HCT116 (cell line): ENCODE measurements around the gene MSH3. TPM values are rescaled to one million over a fixed set of nuclear protein-coding genes. Genes with fewer than 3 reads are reported as not detected.
"Not testable (repeated sequence)": the region's sequence is repeated elsewhere in the genome, so short reads cannot be mapped to it uniquely, and the experiment has no call there.

Experiments
- ATAC-seq: fragments of 200-7000 bp; cut with Tn5 transposase; 2 replicates; pipeline ENCODE4 v1.9.1; 2020; ENCODE audit warnings: mild to moderate bottlenecking, moderate library complexity
- BruUV-seq: library from RNA; stranded (reverse); fragments of 400-500 nt; replicated peaks from 2 replicates; lab custom pipeline; 2021; lab: Mats Ljungman, UMichigan
- CTCF ChIA-PET: fragments of 300-600 bp; sonication (Branson Sonifier 250); formaldehyde crosslinking; loops from one replicate; lab custom pipeline; 2021; ENCODE audit warnings: antibody characterized with exemption; lab: Charles Lee
- POLR2A ChIA-PET: fragments of 300-600, 350-600 bp; sonication (Branson Sonifier 250); formaldehyde crosslinking; loops from one replicate; lab custom pipeline; 2021; ENCODE audit warnings: antibody characterized with exemption; lab: Charles Lee
- RAD21 ChIA-PET, 2 experiments: fragments of 300-600 bp; sonication (Branson Sonifier 250); formaldehyde crosslinking; loops; one replicate each; lab custom pipeline; 2023; ENCODE audit warnings: low total read pairs in 2 of 2; ENCODE audit not compliant: uncharacterized antibody in 2 of 2, unreplicated experiment in 2 of 2, low non-redundant PET in 1 of 2; lab: Charles Lee
- DNase-seq: peaks from one replicate; pipeline ENCODE4 v3.0.0-alpha.2; 2010; ENCODE audit warnings: low read depth, low spot score
- H2AFZ ChIP-seq: fragments of 200-600 bp; shearing (Covaris generic), sonication (generic); 2 replicates; pipeline ENCODE4 v1.6.1; 2017; ENCODE audit warnings: low read depth, mixed run types, mixed read lengths, antibody characterized with exemption, low read length; ENCODE audit not compliant: poor library complexity, severe bottlenecking
- H3K27ac ChIP-seq: 2 replicates; pipeline ENCODE4 v1.5.1; 2012; ENCODE audit warnings: low read depth, low read length
- H3K27me3 ChIP-seq: fragments of 200-600 bp; sonication (generic); 2 replicates; pipeline ENCODE4 v1.6.1; 2016; ENCODE audit warnings: mixed run types, low read length, mixed read lengths; ENCODE audit not compliant: insufficient read depth
- H3K36me3 ChIP-seq, 2 experiments: fragments of 200-500 bp in 1 of 2; fragments of 200-600 bp in 1 of 2; sonication (Bioruptor generic) in 1 of 2; sonication (generic) in 1 of 2; 2 replicates each; pipeline versions ENCODE4 v1.5.1 to v1.6.1; 2014 to 2016; ENCODE audit warnings: low read length in 2 of 2, inconsistent platforms in 1 of 2, mixed read lengths in 1 of 2, mixed run types in 1 of 2; ENCODE audit not compliant: insufficient read depth in 2 of 2, control insufficient read depth in 1 of 2
- H3K4me1 ChIP-seq, 2 experiments: fragments of 200-600 bp in 1 of 2; sonication (generic) in 1 of 2; 2 replicates each; pipeline versions ENCODE4 v1.5.1 to v1.6.1; 2012 to 2017; ENCODE audit warnings: low read length in 2 of 2, inconsistent platforms in 1 of 2, mild to moderate bottlenecking in 1 of 2, mixed read lengths in 1 of 2, mixed run types in 1 of 2, moderate library complexity in 1 of 2; ENCODE audit not compliant: insufficient read depth in 2 of 2, control insufficient read depth in 1 of 2
- H3K4me2 ChIP-seq: fragments of 200-600 bp; sonication (generic); 2 replicates; pipeline ENCODE4 v1.6.1; 2017; ENCODE audit warnings: mixed run types, low read length, mixed read lengths
- H3K4me3 ChIP-seq, 2 experiments: fragments of 200-600 bp in 1 of 2; sonication (generic) in 1 of 2; replicated peaks in 1 of 2; 2 replicates each; pipeline ENCODE4 v1.5.1; 2011 to 2016; ENCODE audit warnings: low read length in 2 of 2, control low read depth in 1 of 2, low read depth in 1 of 2, mild to moderate bottlenecking in 1 of 2, mixed read lengths in 1 of 2, mixed run types in 1 of 2
- H3K79me2 ChIP-seq: fragments of 200-600 bp; sonication (generic); 2 replicates; pipeline ENCODE4 v1.6.1; 2017; ENCODE audit warnings: mild to moderate bottlenecking, mixed run types, low read length, moderate library complexity, mixed read lengths; ENCODE audit not compliant: insufficient read depth
- H3K9ac ChIP-seq: fragments of 200-600 bp; sonication (generic); 2 replicates; pipeline ENCODE4 v1.6.1; 2016; ENCODE audit warnings: low read length, mixed read lengths
- H3K9me2 ChIP-seq: fragments of 200-600 bp; sonication (generic), shearing (Covaris generic); 2 replicates; pipeline ENCODE4 v1.6.1; 2017; ENCODE audit warnings: mixed run types, mild to moderate bottlenecking, moderate library complexity; ENCODE audit not compliant: insufficient read depth
- H3K9me3 ChIP-seq, 2 experiments: fragments of 200-500 bp in 1 of 2; fragments of 200-600 bp in 1 of 2; sonication (Bioruptor generic) in 1 of 2; sonication (generic) in 1 of 2; 2 replicates each; pipeline ENCODE4 v1.6.1; 2014 to 2017; ENCODE audit warnings: low read length in 2 of 2, mixed read lengths in 2 of 2, inconsistent platforms in 1 of 2, low read depth in 1 of 2, mild to moderate bottlenecking in 1 of 2, mixed run types in 1 of 2, moderate library complexity in 1 of 2; ENCODE audit not compliant: control insufficient read depth in 1 of 2, insufficient read depth in 1 of 2
- H4K20me1 ChIP-seq: fragments of 200-600 bp; sonication (generic), shearing (Covaris generic); 2 replicates; pipeline ENCODE4 v1.6.1; 2017; ENCODE audit warnings: mixed run types, mild to moderate bottlenecking, moderate library complexity; ENCODE audit not compliant: insufficient read depth
- ATF3 ChIP-seq: IDR thresholded peaks from 2 replicates; pipeline ENCODE4 v1.6.1; 2012
- EGR1 ChIP-seq: IDR thresholded peaks from 2 replicates; pipeline ENCODE4 v1.6.1; 2012; ENCODE audit warnings: low read depth
- YY1 ChIP-seq: IDR thresholded peaks from 2 replicates; pipeline ENCODE4 v1.6.1; 2011; ENCODE audit warnings: low read length, low read depth, moderate library complexity, mild to moderate bottlenecking; ENCODE audit not compliant: insufficient replicate concordance; ENCODE audit errors: extremely low read depth
- intact Hi-C: fragments of 100-400 bp; cut with micrococcal nuclease; formaldehyde crosslinking; loops from 2 replicates; pipeline ENCODE4 v1.10.0; 2022
- total RNA-seq: library from RNA; stranded (reverse); gene quantifications from one replicate; pipeline ENCODE4 v1.2.1, GENCODE V29; 2021; ENCODE audit not compliant: unreplicated experiment

MSH3 gene
- total RNA-seq, 1 experiment from 2014 or later, result 4.9 TPM

- H3K9me2 ChIP-seq, H3K79me2 ChIP-seq, H3K4me1 ChIP-seq, H2AFZ ChIP-seq, H4K20me1 ChIP-seq, POLR2A ChIA-PET, H3K27ac ChIP-seq, H3K36me3 ChIP-seq, H3K27me3 ChIP-seq, H3K9ac ChIP-seq, intact Hi-C loops, DNase-seq, CTCF ChIA-PET, ATAC-seq, BruUV-seq, H3K4me3 ChIP-seq, RAD21 ChIA-PET, H3K4me2 ChIP-seq, H3K9me3 ChIP-seq: not testable (repeated sequence)
Observed at GRCh38 chr5:80789319-80790016, 135.0 kb downstream of the MSH3 start.

- intact Hi-C loops, result no loop called here
- no peak overlapping the region for H3K4me3 ChIP-seq
- no peak for TF ChIP-seq EGR1
- no peak for TF ChIP-seq YY1
- no peak for TF ChIP-seq ATF3
- H3K9me3 ChIP-seq, result no peaks in the 10 kb centered on the region
- BruUV-seq, result no TSS peak
- no peak overlapping the region for H2AFZ ChIP-seq
- no peaks in the 10 kb centered on the region for H3K27me3 ChIP-seq
- H4K20me1 ChIP-seq, result no peaks in the 10 kb centered on the region
- peaks cover 0 to 7% of the 10 kb centered on the region in 2 experiments; a peak in 1 of 4 replicates for H3K36me3 ChIP-seq
- DNase-seq (no peak), ATAC-seq (no peak)
- H3K27ac ChIP-seq, result no peak overlapping the region
- H3K4me2 ChIP-seq, result no peak overlapping the region
- ChIA-PET POLR2A (no interaction called here), RAD21 (no interaction called here), CTCF (no interaction called here)
- no peaks in the 10 kb centered on the region for H3K9me2 ChIP-seq
- H3K9ac ChIP-seq, result no peak overlapping the region
- no peaks in the 10 kb centered on the region for H3K79me2 ChIP-seq
- no peaks in the 10 kb centered on the region for H3K4me1 ChIP-seq
Observed at GRCh38 chr5:80790698-80791097, 136.2 kb downstream of the MSH3 start.
